HCT116 (cell line): ENCODE measurements around the gene NTNG2. TPM values are rescaled to one million over a fixed set of nuclear protein-coding genes. Genes with fewer than 3 reads are reported as not detected.

Source experiments
- ATAC-seq: fragments of 200-7000 bp; cut with Tn5 transposase; 2 replicates; pipeline ENCODE4 v1.9.1; 2020; ENCODE audit warnings: mild to moderate bottlenecking, moderate library complexity
- BruUV-seq: library from RNA; stranded (reverse); fragments of 400-500 nt; replicated peaks from 2 replicates; lab custom pipeline; 2021; lab: Mats Ljungman, UMichigan
- CTCF ChIA-PET: fragments of 300-600 bp; sonication (Branson Sonifier 250); formaldehyde crosslinking; loops from one replicate; lab custom pipeline; 2021; ENCODE audit warnings: antibody characterized with exemption; lab: Charles Lee
- POLR2A ChIA-PET: fragments of 300-600, 350-600 bp; sonication (Branson Sonifier 250); formaldehyde crosslinking; loops from one replicate; lab custom pipeline; 2021; ENCODE audit warnings: antibody characterized with exemption; lab: Charles Lee
- RAD21 ChIA-PET, 2 experiments: fragments of 300-600 bp; sonication (Branson Sonifier 250); formaldehyde crosslinking; loops; one replicate each; lab custom pipeline; 2023; ENCODE audit warnings: low total read pairs in 2 of 2; ENCODE audit not compliant: uncharacterized antibody in 2 of 2, unreplicated experiment in 2 of 2, low non-redundant PET in 1 of 2; lab: Charles Lee
- DNase-seq: peaks from one replicate; pipeline ENCODE4 v3.0.0-alpha.2; 2010; ENCODE audit warnings: low read depth, low spot score
- H2AFZ ChIP-seq: fragments of 200-600 bp; shearing (Covaris generic), sonication (generic); 2 replicates; pipeline ENCODE4 v1.6.1; 2017; ENCODE audit warnings: low read depth, mixed run types, mixed read lengths, antibody characterized with exemption, low read length; ENCODE audit not compliant: poor library complexity, severe bottlenecking
- H3K27ac ChIP-seq: 2 replicates; pipeline ENCODE4 v1.5.1; 2012; ENCODE audit warnings: low read depth, low read length
- H3K27me3 ChIP-seq: fragments of 200-600 bp; sonication (generic); 2 replicates; pipeline ENCODE4 v1.6.1; 2016; ENCODE audit warnings: mixed run types, low read length, mixed read lengths; ENCODE audit not compliant: insufficient read depth
- H3K36me3 ChIP-seq, 2 experiments: fragments of 200-500 bp in 1 of 2; fragments of 200-600 bp in 1 of 2; sonication (Bioruptor generic) in 1 of 2; sonication (generic) in 1 of 2; 2 replicates each; pipeline versions ENCODE4 v1.5.1 to v1.6.1; 2014 to 2016; ENCODE audit warnings: low read length in 2 of 2, inconsistent platforms in 1 of 2, mixed read lengths in 1 of 2, mixed run types in 1 of 2; ENCODE audit not compliant: insufficient read depth in 2 of 2, control insufficient read depth in 1 of 2
- H3K4me1 ChIP-seq, 2 experiments: fragments of 200-600 bp in 1 of 2; sonication (generic) in 1 of 2; 2 replicates each; pipeline versions ENCODE4 v1.5.1 to v1.6.1; 2012 to 2017; ENCODE audit warnings: low read length in 2 of 2, inconsistent platforms in 1 of 2, mild to moderate bottlenecking in 1 of 2, mixed read lengths in 1 of 2, mixed run types in 1 of 2, moderate library complexity in 1 of 2; ENCODE audit not compliant: insufficient read depth in 2 of 2, control insufficient read depth in 1 of 2
- H3K4me2 ChIP-seq: fragments of 200-600 bp; sonication (generic); 2 replicates; pipeline ENCODE4 v1.6.1; 2017; ENCODE audit warnings: mixed run types, low read length, mixed read lengths
- H3K4me3 ChIP-seq, 2 experiments: fragments of 200-600 bp in 1 of 2; sonication (generic) in 1 of 2; replicated peaks in 1 of 2; 2 replicates each; pipeline ENCODE4 v1.5.1; 2011 to 2016; ENCODE audit warnings: low read length in 2 of 2, control low read depth in 1 of 2, low read depth in 1 of 2, mild to moderate bottlenecking in 1 of 2, mixed read lengths in 1 of 2, mixed run types in 1 of 2
- H3K79me2 ChIP-seq: fragments of 200-600 bp; sonication (generic); 2 replicates; pipeline ENCODE4 v1.6.1; 2017; ENCODE audit warnings: mild to moderate bottlenecking, mixed run types, low read length, moderate library complexity, mixed read lengths; ENCODE audit not compliant: insufficient read depth
- H3K9ac ChIP-seq: fragments of 200-600 bp; sonication (generic); 2 replicates; pipeline ENCODE4 v1.6.1; 2016; ENCODE audit warnings: low read length, mixed read lengths
- H3K9me2 ChIP-seq: fragments of 200-600 bp; sonication (generic), shearing (Covaris generic); 2 replicates; pipeline ENCODE4 v1.6.1; 2017; ENCODE audit warnings: mixed run types, mild to moderate bottlenecking, moderate library complexity; ENCODE audit not compliant: insufficient read depth
- H3K9me3 ChIP-seq, 2 experiments: fragments of 200-500 bp in 1 of 2; fragments of 200-600 bp in 1 of 2; sonication (Bioruptor generic) in 1 of 2; sonication (generic) in 1 of 2; 2 replicates each; pipeline ENCODE4 v1.6.1; 2014 to 2017; ENCODE audit warnings: low read length in 2 of 2, mixed read lengths in 2 of 2, inconsistent platforms in 1 of 2, low read depth in 1 of 2, mild to moderate bottlenecking in 1 of 2, mixed run types in 1 of 2, moderate library complexity in 1 of 2; ENCODE audit not compliant: control insufficient read depth in 1 of 2, insufficient read depth in 1 of 2
- H4K20me1 ChIP-seq: fragments of 200-600 bp; sonication (generic), shearing (Covaris generic); 2 replicates; pipeline ENCODE4 v1.6.1; 2017; ENCODE audit warnings: mixed run types, mild to moderate bottlenecking, moderate library complexity; ENCODE audit not compliant: insufficient read depth
- ATF3 ChIP-seq: IDR thresholded peaks from 2 replicates; pipeline ENCODE4 v1.6.1; 2012
- CBX3 ChIP-seq: IDR thresholded peaks from 2 replicates; pipeline ENCODE4 v1.6.1; 2012; ENCODE audit warnings: low read depth
- CTCF ChIP-seq, 3 experiments: fragments of 200-600 bp in 1 of 3; sonication (generic) in 1 of 3; IDR thresholded peaks in 2 of 3; conservative IDR thresholded peaks in 1 of 3; 2 replicates each; pipeline ENCODE4 v1.5.1; 2012 to 2017; ENCODE audit warnings: low read depth in 2 of 3, low read length in 2 of 3, antibody characterized with exemption in 1 of 3, borderline replicate concordance in 1 of 3, control low read depth in 1 of 3, mild to moderate bottlenecking in 1 of 3, mixed read lengths in 1 of 3, mixed run types in 1 of 3, moderate library complexity in 1 of 3; ENCODE audit not compliant: insufficient read depth in 1 of 3
- EGR1 ChIP-seq: IDR thresholded peaks from 2 replicates; pipeline ENCODE4 v1.6.1; 2012; ENCODE audit warnings: low read depth
- ELF1 ChIP-seq: IDR thresholded peaks from 2 replicates; pipeline ENCODE4 v1.6.1; 2012; ENCODE audit warnings: low read depth, borderline replicate concordance
- EZH2 ChIP-seq: fragments of 200-600 bp; sonication (generic); IDR thresholded peaks from 2 replicates; pipeline ENCODE4 v1.6.1; 2017; ENCODE audit warnings: antibody characterized with exemption, mixed run types
- EZH2phosphoT487 ChIP-seq: fragments of 200-600 bp; IDR thresholded peaks from 2 replicates; pipeline ENCODE4 v1.6.1; 2018; ENCODE audit warnings: antibody characterized with exemption, borderline replicate concordance
- FOSL1 ChIP-seq: IDR thresholded peaks from 2 replicates; pipeline ENCODE4 v1.6.1; 2012; ENCODE audit warnings: low read depth
- JUND ChIP-seq: IDR thresholded peaks from 2 replicates; pipeline ENCODE4 v1.6.1; 2012
- MAX ChIP-seq: IDR thresholded peaks from 2 replicates; pipeline ENCODE4 v1.6.1; 2012
- POLR2A ChIP-seq: IDR thresholded peaks from 2 replicates; pipeline ENCODE4 v1.7.0; 2011; ENCODE audit warnings: borderline replicate concordance; ENCODE audit not compliant: insufficient read depth, insufficient read length; ENCODE audit errors: extremely low read depth
- POLR2AphosphoS5 ChIP-seq: IDR thresholded peaks from 2 replicates; pipeline ENCODE4 v1.6.1; 2011; ENCODE audit warnings: mild to moderate bottlenecking, low read depth, low read length, moderate library complexity
- RAD21 ChIP-seq: IDR thresholded peaks from 2 replicates; pipeline ENCODE4 v1.6.1; 2012; ENCODE audit warnings: low read depth, mild to moderate bottlenecking
- SP1 ChIP-seq: IDR thresholded peaks from 2 replicates; pipeline ENCODE4 v1.6.1; 2012; ENCODE audit warnings: low read depth
- TCF7L2 ChIP-seq: IDR thresholded peaks from 2 replicates; pipeline ENCODE4 v1.7.0; 2011; ENCODE audit warnings: borderline replicate concordance, inconsistent platforms; ENCODE audit not compliant: insufficient read depth, insufficient read length; ENCODE audit errors: extremely low read depth
- intact Hi-C: fragments of 100-400 bp; cut with micrococcal nuclease; formaldehyde crosslinking; loops from 2 replicates; pipeline ENCODE4 v1.10.0; 2022
- total RNA-seq: library from RNA; stranded (reverse); gene quantifications from one replicate; pipeline ENCODE4 v1.2.1, GENCODE V29; 2021; ENCODE audit not compliant: unreplicated experiment
- TF ChIP-seq, protein P1 (sequence below): IDR thresholded peaks from 2 replicates; pipeline ENCODE4 v1.6.1; 2012; ENCODE audit warnings: low read depth

The NTNG2 gene
- total RNA-seq, 1 experiment from 2014 or later: 2.5 TPM

- CTCF ChIA-PET: interaction anchor here (0.6 to 6.4 kb wide), 14 partner anchors 9 to 395 kb away, joined by 3 to 154 read pairs (median 4); no protein-coding TSS in a partner anchor
- Histone ChIP-seq H3K9me2 (no peaks in the 10 kb centered on the region), H4K20me1 (no peaks in the 10 kb centered on the region), H3K79me2 (no peaks in the 10 kb centered on the region), H3K36me3 (no peaks in the 10 kb centered on the region), H3K27me3 (no peaks in the 10 kb centered on the region), H3K4me3 (no peak overlapping the region), H3K27ac (no peak overlapping the region), H3K9ac (no peak overlapping the region), H3K4me1 (no peaks in the 10 kb centered on the region), H2AFZ (no peak overlapping the region), H3K9me3 (no peaks in the 10 kb centered on the region), H3K4me2 (no peak overlapping the region)
- peak; percentile 29 for DNase-seq
- POLR2A ChIA-PET: interaction anchor here (1.5 kb wide), 1 partner anchor 67 kb away, joined by 3 read pairs; no protein-coding TSS in a partner anchor
- ATAC-seq: peak; percentile 80
- intact Hi-C loops: loop anchor here (1.0 to 5.0 kb wide), 2 partner anchors 66 to 408 kb away; no protein-coding TSS in a partner anchor
- RAD21 ChIA-PET: interaction anchor here (1.0 to 1.8 kb wide), 2 partner anchors 66 to 67 kb away, joined by 3 to 11 read pairs; no protein-coding TSS in a partner anchor
- TF ChIP-seq CTCF (IDR thresholded peaks at IDR 0.05 in 2 of 3, conservative IDR thresholded peaks at IDR 0.05 in 1 of 3; ENCODE audit: borderline replicate concordance in 1 of 3, insufficient read depth in 1 of 3, low read depth in 2 of 3, low read length in 2 of 3) (peak; percentile 75 to 94 (median 94); a peak in 5 of 6 replicates), EZH2phosphoT487 (no peak), CBX3 (no peak), EGR1 (no peak), ATF3 (no peak), RAD21 (peak; percentile 73), SP1 (no peak), TCF7L2 (no peak), JUND (no peak), EZH2 (no peak), POLR2A (no peak), POLR2AphosphoS5 (no peak), FOSL1 (no peak), ELF1 (no peak), MAX (no peak)
- TF ChIP-seq, protein P1, sequence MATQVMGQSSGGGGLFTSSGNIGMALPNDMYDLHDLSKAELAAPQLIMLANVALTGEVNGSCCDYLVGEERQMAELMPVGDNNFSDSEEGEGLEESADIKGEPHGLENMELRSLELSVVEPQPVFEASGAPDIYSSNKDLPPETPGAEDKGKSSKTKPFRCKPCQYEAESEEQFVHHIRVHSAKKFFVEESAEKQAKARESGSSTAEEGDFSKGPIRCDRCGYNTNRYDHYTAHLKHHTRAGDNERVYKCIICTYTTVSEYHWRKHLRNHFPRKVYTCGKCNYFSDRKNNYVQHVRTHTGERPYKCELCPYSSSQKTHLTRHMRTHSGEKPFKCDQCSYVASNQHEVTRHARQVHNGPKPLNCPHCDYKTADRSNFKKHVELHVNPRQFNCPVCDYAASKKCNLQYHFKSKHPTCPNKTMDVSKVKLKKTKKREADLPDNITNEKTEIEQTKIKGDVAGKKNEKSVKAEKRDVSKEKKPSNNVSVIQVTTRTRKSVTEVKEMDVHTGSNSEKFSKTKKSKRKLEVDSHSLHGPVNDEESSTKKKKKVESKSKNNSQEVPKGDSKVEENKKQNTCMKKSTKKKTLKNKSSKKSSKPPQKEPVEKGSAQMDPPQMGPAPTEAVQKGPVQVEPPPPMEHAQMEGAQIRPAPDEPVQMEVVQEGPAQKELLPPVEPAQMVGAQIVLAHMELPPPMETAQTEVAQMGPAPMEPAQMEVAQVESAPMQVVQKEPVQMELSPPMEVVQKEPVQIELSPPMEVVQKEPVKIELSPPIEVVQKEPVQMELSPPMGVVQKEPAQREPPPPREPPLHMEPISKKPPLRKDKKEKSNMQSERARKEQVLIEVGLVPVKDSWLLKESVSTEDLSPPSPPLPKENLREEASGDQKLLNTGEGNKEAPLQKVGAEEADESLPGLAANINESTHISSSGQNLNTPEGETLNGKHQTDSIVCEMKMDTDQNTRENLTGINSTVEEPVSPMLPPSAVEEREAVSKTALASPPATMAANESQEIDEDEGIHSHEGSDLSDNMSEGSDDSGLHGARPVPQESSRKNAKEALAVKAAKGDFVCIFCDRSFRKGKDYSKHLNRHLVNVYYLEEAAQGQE: no peak
- no TSS peak for BruUV-seq
Measured at GRCh38 chr9:132169672-132170392, 8.0 kb downstream of the NTNG2 start.
